ENCODE results near the gene SEMA4G. TPM values are rescaled to one million over a fixed set of nuclear protein-coding genes. Genes with fewer than 3 reads are reported as not detected.
A peak's percentile ranks its signal among the peaks of the same experiment; 100 is the strongest.

SEMA4G gene
- total and polyA plus RNA-seq, 2 experiments from 2014 or later: 5.3 to 8.5 TPM

DNA sequence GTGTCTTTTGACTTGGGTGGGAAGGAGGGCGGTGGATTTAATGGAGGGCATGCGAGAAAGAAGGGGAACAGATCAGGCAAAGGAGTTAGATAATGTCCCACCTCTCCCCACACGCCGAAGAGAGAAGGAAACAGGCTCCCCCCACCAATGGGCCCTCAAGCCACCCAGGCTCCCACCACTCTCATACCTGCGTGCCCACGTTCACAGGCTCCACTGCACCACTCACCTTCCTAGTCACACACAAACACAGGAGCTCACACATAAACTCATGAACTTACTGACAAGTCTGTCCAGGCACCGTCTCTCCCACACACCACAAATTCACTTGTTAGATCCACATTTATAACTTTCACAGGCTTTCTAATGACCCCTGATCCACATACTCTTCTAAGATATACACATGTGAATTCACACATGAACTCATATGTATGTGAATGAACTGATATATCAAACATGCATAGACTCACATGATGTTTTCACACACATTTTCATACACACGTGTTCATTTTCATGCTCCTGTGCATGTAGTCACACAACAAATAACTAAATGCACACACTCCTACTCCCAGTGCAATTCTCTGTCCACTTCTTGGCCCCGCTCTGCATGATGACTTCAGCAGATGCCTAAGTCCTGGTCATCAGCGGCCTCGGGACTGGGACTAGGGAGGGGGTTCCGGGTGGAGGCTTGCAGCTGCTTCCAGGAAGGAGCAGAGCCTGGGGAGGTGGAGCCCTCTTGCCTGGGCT, 31.8 kb downstream of the SEMA4G start (continued):
- TF ChIP-seq ZNF114 (CRISPR knock-in tag; IDR thresholded peaks at IDR 0.05) (no peak), CREB1 (CRISPR knock-in tag; IDR thresholded peaks at IDR 0.05; ENCODE audit: low read depth) (no peak), ETS1 (IDR thresholded peaks at IDR 0.05) (no peak), STAT1 (IDR thresholded peaks at IDR 0.05; ENCODE audit: unreplicated experiment) (no peak), POLR2AphosphoS5 (IDR thresholded peaks at IDR 0.05; ENCODE audit: low read depth) (no peak), EZH2 (IDR thresholded peaks at IDR 0.05; ENCODE audit: low read depth, unreplicated experiment) (no peak), JUNB (IDR thresholded peaks at IDR 0.05; ENCODE audit: unreplicated experiment) (no peak), ZNF331 (CRISPR knock-in tag; IDR thresholded peaks at IDR 0.05; ENCODE audit: low read depth) (no peak), NANOG (IDR thresholded peaks at IDR 0.05; ENCODE audit: borderline replicate concordance) (no peak)
- TF ChIP-seq, protein P1, sequence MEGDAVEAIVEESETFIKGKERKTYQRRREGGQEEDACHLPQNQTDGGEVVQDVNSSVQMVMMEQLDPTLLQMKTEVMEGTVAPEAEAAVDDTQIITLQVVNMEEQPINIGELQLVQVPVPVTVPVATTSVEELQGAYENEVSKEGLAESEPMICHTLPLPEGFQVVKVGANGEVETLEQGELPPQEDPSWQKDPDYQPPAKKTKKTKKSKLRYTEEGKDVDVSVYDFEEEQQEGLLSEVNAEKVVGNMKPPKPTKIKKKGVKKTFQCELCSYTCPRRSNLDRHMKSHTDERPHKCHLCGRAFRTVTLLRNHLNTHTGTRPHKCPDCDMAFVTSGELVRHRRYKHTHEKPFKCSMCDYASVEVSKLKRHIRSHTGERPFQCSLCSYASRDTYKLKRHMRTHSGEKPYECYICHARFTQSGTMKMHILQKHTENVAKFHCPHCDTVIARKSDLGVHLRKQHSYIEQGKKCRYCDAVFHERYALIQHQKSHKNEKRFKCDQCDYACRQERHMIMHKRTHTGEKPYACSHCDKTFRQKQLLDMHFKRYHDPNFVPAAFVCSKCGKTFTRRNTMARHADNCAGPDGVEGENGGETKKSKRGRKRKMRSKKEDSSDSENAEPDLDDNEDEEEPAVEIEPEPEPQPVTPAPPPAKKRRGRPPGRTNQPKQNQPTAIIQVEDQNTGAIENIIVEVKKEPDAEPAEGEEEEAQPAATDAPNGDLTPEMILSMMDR (conservative IDR thresholded peaks at IDR 0.05; ENCODE audit: low read depth in 2 of 2): no peak

- ATAC-seq (no peak), DNase-seq (ENCODE audit: low spot score) (no peak)
- H3K4me3 ChIP-seq: no peak overlapping the region
- peaks cover 16% of the 10 kb centered on the region for H3K27me3 Mint-ChIP-seq (ENCODE audit: insufficient read depth, low read depth, poor library complexity)
- 0 out of 2 replicates have a peak, but pooled peaks cover 7% of the 10 kb centered on the region for H4K20me1 ChIP-seq (replicated peaks; ENCODE audit: insufficient read depth)
- no peak overlapping the region for H3K27ac ChIP-seq (ENCODE audit: low read depth)
- peaks cover 38% of the 10 kb centered on the region for H3K36me3 Mint-ChIP-seq (ENCODE audit: low read depth)
- H3K4me2 ChIP-seq: 0 out of 2 replicates have a peak overlapping the region, but pooled peaks have one; percentile 92
- H3K79me2 ChIP-seq (replicated peaks; ENCODE audit: insufficient read depth): peaks cover 22% of the 10 kb centered on the region
- no peak overlapping the region for H2AFZ ChIP-seq
- H3K27me3 ChIP-seq (ENCODE audit: insufficient read depth): no peaks in the 10 kb centered on the region
- peak overlapping the region; percentile 96; the same call in 2 of the 3 replicates for H3K4me3 Mint-ChIP-seq
- H3K36me3 ChIP-seq (ENCODE audit: insufficient read depth): no peaks in the 10 kb centered on the region; the same call in 1 of the 2 replicates
- peaks cover 14% of the 10 kb centered on the region for H3K4me1 Mint-ChIP-seq
- no peaks in the 10 kb centered on the region for H3K9me2 ChIP-seq (ENCODE audit: insufficient read depth)
- H3F3A ChIP-seq (replicated peaks; ENCODE audit: low read depth): peaks cover 16% of the 10 kb centered on the region
- H3K9me3 Mint-ChIP-seq: no peaks in the 10 kb centered on the region; the same call in 2 of the 3 replicates
- no peak overlapping the region for H3K27ac Mint-ChIP-seq
- peaks cover 21% of the 10 kb centered on the region for H3K4me1 ChIP-seq (ENCODE audit: insufficient read depth)
- TF ChIP-seq, protein P1 (conservative IDR thresholded peaks at IDR 0.05; ENCODE audit: low read depth in 2 of 2): no peak
- TF ChIP-seq STAT1 (IDR thresholded peaks at IDR 0.05; ENCODE audit: unreplicated experiment): no peak
- TF ChIP-seq ETS1 (IDR thresholded peaks at IDR 0.05): no peak
- TF ChIP-seq, protein P2, sequence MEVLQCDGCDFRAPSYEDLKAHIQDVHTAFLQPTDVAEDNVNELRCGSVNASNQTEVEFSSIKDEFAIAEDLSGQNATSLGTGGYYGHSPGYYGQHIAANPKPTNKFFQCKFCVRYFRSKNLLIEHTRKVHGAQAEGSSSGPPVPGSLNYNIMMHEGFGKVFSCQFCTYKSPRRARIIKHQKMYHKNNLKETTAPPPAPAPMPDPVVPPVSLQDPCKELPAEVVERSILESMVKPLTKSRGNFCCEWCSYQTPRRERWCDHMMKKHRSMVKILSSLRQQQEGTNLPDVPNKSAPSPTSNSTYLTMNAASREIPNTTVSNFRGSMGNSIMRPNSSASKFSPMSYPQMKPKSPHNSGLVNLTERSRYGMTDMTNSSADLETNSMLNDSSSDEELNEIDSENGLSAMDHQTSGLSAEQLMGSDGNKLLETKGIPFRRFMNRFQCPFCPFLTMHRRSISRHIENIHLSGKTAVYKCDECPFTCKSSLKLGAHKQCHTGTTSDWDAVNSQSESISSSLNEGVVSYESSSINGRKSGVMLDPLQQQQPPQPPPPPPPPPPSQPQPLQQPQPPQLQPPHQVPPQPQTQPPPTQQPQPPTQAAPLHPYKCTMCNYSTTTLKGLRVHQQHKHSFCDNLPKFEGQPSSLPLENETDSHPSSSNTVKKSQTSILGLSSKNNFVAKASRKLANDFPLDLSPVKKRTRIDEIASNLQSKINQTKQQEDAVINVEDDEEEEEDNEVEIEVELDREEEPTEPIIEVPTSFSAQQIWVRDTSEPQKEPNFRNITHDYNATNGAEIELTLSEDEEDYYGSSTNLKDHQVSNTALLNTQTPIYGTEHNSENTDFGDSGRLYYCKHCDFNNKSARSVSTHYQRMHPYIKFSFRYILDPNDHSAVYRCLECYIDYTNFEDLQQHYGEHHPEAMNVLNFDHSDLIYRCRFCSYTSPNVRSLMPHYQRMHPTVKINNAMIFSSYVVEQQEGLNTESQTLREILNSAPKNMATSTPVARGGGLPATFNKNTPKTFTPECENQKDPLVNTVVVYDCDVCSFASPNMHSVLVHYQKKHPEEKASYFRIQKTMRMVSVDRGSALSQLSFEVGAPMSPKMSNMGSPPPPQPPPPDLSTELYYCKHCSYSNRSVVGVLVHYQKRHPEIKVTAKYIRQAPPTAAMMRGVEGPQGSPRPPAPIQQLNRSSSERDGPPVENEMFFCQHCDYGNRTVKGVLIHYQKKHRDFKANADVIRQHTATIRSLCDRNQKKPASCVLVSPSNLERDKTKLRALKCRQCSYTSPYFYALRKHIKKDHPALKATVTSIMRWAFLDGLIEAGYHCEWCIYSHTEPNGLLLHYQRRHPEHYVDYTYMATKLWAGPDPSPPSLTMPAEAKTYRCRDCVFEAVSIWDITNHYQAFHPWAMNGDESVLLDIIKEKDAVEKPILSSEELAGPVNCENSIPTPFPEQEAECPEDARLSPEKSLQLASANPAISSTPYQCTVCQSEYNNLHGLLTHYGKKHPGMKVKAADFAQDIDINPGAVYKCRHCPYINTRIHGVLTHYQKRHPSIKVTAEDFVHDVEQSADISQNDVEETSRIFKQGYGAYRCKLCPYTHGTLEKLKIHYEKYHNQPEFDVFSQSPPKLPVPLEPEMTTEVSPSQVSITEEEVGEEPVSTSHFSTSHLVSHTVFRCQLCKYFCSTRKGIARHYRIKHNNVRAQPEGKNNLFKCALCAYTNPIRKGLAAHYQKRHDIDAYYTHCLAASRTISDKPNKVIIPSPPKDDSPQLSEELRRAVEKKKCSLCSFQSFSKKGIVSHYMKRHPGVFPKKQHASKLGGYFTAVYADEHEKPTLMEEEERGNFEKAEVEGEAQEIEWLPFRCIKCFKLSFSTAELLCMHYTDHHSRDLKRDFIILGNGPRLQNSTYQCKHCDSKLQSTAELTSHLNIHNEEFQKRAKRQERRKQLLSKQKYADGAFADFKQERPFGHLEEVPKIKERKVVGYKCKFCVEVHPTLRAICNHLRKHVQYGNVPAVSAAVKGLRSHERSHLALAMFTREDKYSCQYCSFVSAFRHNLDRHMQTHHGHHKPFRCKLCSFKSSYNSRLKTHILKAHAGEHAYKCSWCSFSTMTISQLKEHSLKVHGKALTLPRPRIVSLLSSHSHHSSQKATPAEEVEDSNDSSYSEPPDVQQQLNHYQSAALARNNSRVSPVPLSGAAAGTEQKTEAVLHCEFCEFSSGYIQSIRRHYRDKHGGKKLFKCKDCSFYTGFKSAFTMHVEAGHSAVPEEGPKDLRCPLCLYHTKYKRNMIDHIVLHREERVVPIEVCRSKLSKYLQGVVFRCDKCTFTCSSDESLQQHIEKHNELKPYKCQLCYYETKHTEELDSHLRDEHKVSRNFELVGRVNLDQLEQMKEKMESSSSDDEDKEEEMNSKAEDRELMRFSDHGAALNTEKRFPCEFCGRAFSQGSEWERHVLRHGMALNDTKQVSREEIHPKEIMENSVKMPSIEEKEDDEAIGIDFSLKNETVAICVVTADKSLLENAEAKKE (CRISPR knock-in tag; IDR thresholded peaks at IDR 0.05): no peak
Observed at GRCh38 chr10:101001659-101002035, 32.3 kb downstream of the SEMA4G start.
